Naive thymus-derived CD4-positive, alpha-beta T cell (primary cell): ENCODE measurements around the gene CCDC83. TPM values are rescaled to one million over a fixed set of nuclear protein-coding genes. Genes with fewer than 3 reads are reported as not detected.

ENCODE experiments used
- ATAC-seq: fragments of 150-1000 bp; cut with Tn5 transposase; 2 replicates; pipeline ENCODE4 v1.10.0; 2021; ENCODE audit warnings: mild to moderate bottlenecking, moderate library complexity
- CTCF ChIA-PET: fragments of 350-600 bp; sonication (Branson Sonifier 250); formaldehyde crosslinking; loops from one replicate; lab custom pipeline; 2021; ENCODE audit warnings: antibody characterized with exemption; lab: Charles Lee
- POLR2A ChIA-PET: fragments of 350-600 bp; sonication (Branson Sonifier 250); formaldehyde crosslinking; loops from one replicate; lab custom pipeline; 2021; ENCODE audit warnings: antibody characterized with exemption, inconsistent platforms; lab: Charles Lee
- DNase-seq, 9 donors: peaks; one replicate each; pipeline versions ENCODE4 v3.0.0 to v3.0.0-alpha.2; 2020 to 2022; ENCODE audit warnings: mixed read lengths in 1 of 9
- H3K27ac ChIP-seq: one replicate; pipeline ENCODE4 v1.7.0; 2013; ENCODE audit warnings: mild to moderate bottlenecking, low read depth, low read length, moderate library complexity
- H3K27me3 ChIP-seq, 2 donors: one replicate each; pipeline ENCODE4 v1.7.0; 2013; ENCODE audit warnings: low read length in 2 of 2, mild to moderate bottlenecking in 2 of 2, moderate library complexity in 2 of 2; ENCODE audit not compliant: control insufficient read depth in 2 of 2, insufficient read depth in 2 of 2
- H3K36me3 ChIP-seq, 3 experiments: 1 replicate in 2 of 3; 2 replicates in 1 of 3; pipeline ENCODE4 v1.7.0; 2013; ENCODE audit warnings: low read length in 3 of 3, mild to moderate bottlenecking in 3 of 3, moderate library complexity in 1 of 3; ENCODE audit not compliant: insufficient read depth in 3 of 3, control insufficient read depth in 2 of 3
- H3K4me1 ChIP-seq, 2 donors: one replicate each; pipeline ENCODE4 v1.7.0; 2013; ENCODE audit warnings: low read length in 2 of 2, mild to moderate bottlenecking in 2 of 2, moderate library complexity in 1 of 2; ENCODE audit not compliant: control insufficient read depth in 2 of 2, insufficient read depth in 2 of 2
- H3K4me3 ChIP-seq: 2 replicates; pipeline ENCODE4 v1.7.0; 2013; ENCODE audit warnings: mild to moderate bottlenecking, low read length
- H3K9me3 ChIP-seq, 3 experiments: 1 replicate in 2 of 3; 2 replicates in 1 of 3; pipeline ENCODE4 v1.7.0; 2013; ENCODE audit warnings: low read length in 3 of 3; ENCODE audit not compliant: control insufficient read depth in 2 of 3
- H3K27ac Mint-ChIP-seq, 9 donors: one replicate each; pipeline ENCODE4 v1.8.0; 2020 to 2022; ENCODE audit warnings: mixed read lengths in 9 of 9, mild to moderate bottlenecking in 8 of 9, moderate library complexity in 5 of 9, inconsistent platforms in 2 of 9
- H3K27me3 Mint-ChIP-seq, 5 donors: one replicate each; pipeline ENCODE4 v1.8.0; 2021 to 2022; ENCODE audit warnings: mixed read lengths in 5 of 5, mild to moderate bottlenecking in 1 of 5
- H3K36me3 Mint-ChIP-seq, 5 donors: one replicate each; pipeline ENCODE4 v1.8.0; 2020 to 2022; ENCODE audit warnings: mixed read lengths in 5 of 5, mild to moderate bottlenecking in 3 of 5, inconsistent platforms in 1 of 5
- H3K4me1 Mint-ChIP-seq, 7 donors: one replicate each; pipeline ENCODE4 v1.8.0; 2020 to 2022; ENCODE audit warnings: mixed read lengths in 7 of 7, mild to moderate bottlenecking in 3 of 7, inconsistent platforms in 1 of 7
- H3K4me3 Mint-ChIP-seq, 10 donors: one replicate each; pipeline ENCODE4 v1.8.0; 2020 to 2022; ENCODE audit warnings: mild to moderate bottlenecking in 10 of 10, mixed read lengths in 10 of 10, moderate library complexity in 6 of 10, inconsistent platforms in 2 of 10
- H3K9me3 Mint-ChIP-seq, 11 donors: one replicate each; pipeline ENCODE4 v1.8.0; 2020 to 2022; ENCODE audit warnings: mixed read lengths in 11 of 11, mild to moderate bottlenecking in 4 of 11, inconsistent platforms in 1 of 11, moderate library complexity in 1 of 11
- intact Hi-C, 2 donors: fragments of 100-400 bp; cut with micrococcal nuclease; formaldehyde crosslinking; loops; one replicate each; pipeline ENCODE4 v1.15.1; 2023
- polyA plus RNA-seq, 2 donors: library from polyadenylated mRNA; unstranded; fragments of 300-500 nt; fragmentation: Illumina TruSeq; gene quantifications; one replicate each; pipeline ENCODE4 v1.2.3, GENCODE V29; 2021
- total RNA-seq, 6 experiments: library from RNA in 5 of 6; stranded (reverse) in 5 of 6; gene quantifications; 1 replicate in 5 of 6; 2 replicates in 1 of 6; pipeline ENCODE4 v1.2.3 and lab custom pipeline; 2021 to 2026

The CCDC83 gene
- total and polyA plus RNA-seq, 7 experiments from 2014 or later: not detected

DNA sequence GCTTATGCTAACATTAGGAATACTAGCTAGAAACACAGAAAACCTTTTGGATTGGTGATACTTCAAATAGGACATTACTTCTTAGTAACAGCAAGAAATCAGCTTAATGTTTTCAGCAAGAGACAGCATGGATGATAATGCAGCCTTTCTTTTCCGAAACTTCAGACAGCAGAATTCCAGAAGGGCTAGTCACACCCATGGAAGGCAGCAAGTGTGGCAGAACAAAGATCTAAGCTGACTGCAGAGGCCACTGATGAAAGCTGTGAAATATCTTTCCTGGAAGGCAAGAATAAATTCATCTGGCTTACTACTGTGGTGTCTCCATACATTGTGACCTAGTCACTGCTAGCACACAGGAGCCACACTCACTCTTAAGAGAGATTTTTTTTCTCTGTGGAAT is 100.3 kb downstream of the CCDC83 start:
- POLR2A ChIA-PET: interaction anchor here (0.7 kb wide), 1 partner anchor 300 kb away, joined by 3 read pairs; no protein-coding TSS in a partner anchor
- H3K27ac Mint-ChIP-seq: peak overlapping the region in 2 of 9 donors; percentile 13 to 40
- H3K36me3 ChIP-seq: peaks cover 0 to 50% (median 7%) of the 10 kb centered on the region in 3 experiments

DNA sequence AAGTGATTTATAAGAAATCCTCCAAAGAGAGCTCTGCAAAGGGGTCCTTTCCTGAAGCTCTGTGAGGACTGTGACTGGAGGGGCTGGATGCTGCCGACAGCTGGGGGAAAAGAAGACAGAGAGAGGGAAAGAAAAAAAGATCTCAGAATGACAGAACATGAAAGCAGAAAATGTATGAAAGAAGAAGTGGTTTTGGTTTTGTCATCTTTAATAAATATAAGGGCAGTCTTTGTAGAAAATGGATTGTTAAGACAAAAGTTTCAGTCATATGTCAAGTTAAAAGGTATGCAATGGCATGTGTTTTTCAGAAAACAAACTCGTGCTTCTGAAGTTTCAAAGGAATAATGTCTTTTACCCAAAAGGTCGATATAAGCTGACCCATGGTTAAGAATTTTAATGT is 105.5 kb downstream of the CCDC83 start:
- DNase-seq (no peak), ATAC-seq (no peak)
- Mint-ChIP-seq H3K4me3 (no peak overlapping the region), H3K27ac (peak overlapping the region in 6 of 9 donors; percentile 3 to 72 (median 12)), H3K4me1 (peaks cover 0 to 7% (median 0%) of the 10 kb centered on the region in 7 donors), H3K9me3 (peaks cover 0 to 2% (median 0%) of the 10 kb centered on the region in 11 donors), H3K36me3 (peaks cover 4 to 84% (median 71%) of the 10 kb centered on the region in 5 donors), H3K27me3 (no peaks in the 10 kb centered on the region)
- H3K36me3 ChIP-seq: peaks cover 0 to 63% (median 7%) of the 10 kb centered on the region in 3 experiments
- no peaks in the 10 kb centered on the region for H3K4me1 ChIP-seq
- H3K4me3 ChIP-seq: no peak overlapping the region
- H3K27me3 ChIP-seq: no peaks in the 10 kb centered on the region
- CTCF ChIA-PET: no interaction called here
- H3K9me3 ChIP-seq: no peaks in the 10 kb centered on the region
- no peak overlapping the region for H3K27ac ChIP-seq
- intact Hi-C loops: no loop called here
- POLR2A ChIA-PET: no interaction called here

More for the DNA sequence above, 100.3 kb downstream of the CCDC83 start:
- H3K9me3 ChIP-seq: peaks cover 0 to 21% (median 0%) of the 10 kb centered on the region in 3 experiments
- intact Hi-C loops: no loop called here
- H3K27me3 Mint-ChIP-seq: no peaks in the 10 kb centered on the region
- no peak overlapping the region for H3K4me3 ChIP-seq
- H3K4me1 ChIP-seq: no peaks in the 10 kb centered on the region
- H3K4me3 Mint-ChIP-seq: no peak overlapping the region
- H3K27me3 ChIP-seq: no peaks in the 10 kb centered on the region
- ATAC-seq: no peak
- H3K36me3 Mint-ChIP-seq: peaks cover 17 to 75% (median 70%) of the 10 kb centered on the region in 5 donors
- no peak overlapping the region for H3K27ac ChIP-seq
- no peak for DNase-seq
- H3K9me3 Mint-ChIP-seq: peaks cover 11 to 46% (median 18%) of the 10 kb centered on the region in 11 donors
- peaks cover 0 to 6% (median 0%) of the 10 kb centered on the region in 7 donors for H3K4me1 Mint-ChIP-seq
- CTCF ChIA-PET: interaction anchor here (0.7 kb wide), 2 partner anchors 14 to 197 kb away, joined by 3 to 4 read pairs; no protein-coding TSS in a partner anchor

DNA sequence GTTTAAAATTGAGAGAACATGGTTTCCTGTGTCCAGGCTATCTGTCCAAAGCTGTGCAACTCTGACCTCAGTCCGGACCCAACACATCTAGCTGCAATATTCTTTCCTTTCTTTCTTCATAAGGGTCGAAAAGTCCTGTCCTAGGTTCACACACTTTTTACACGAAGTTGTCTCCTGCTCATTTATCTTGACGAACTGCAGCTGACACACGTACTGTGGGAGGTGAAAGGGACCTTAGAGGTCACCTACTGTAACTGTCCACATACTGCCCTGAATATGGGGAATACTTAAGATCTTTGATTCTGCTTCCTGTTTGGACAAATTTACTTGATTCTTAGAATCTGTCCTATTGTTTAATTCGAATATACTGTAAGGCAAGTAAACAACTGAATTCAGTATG is 105.9 kb downstream of the CCDC83 start:
- ChIA-PET CTCF (no interaction called here), POLR2A (no interaction called here)
- Histone ChIP-seq H3K36me3 (peaks cover 0 to 61% (median 7%) of the 10 kb centered on the region in 3 experiments), H3K27me3 (no peaks in the 10 kb centered on the region), H3K9me3 (no peaks in the 10 kb centered on the region), H3K27ac (no peak overlapping the region), H3K4me1 (no peaks in the 10 kb centered on the region), H3K4me3 (no peak overlapping the region)
- ATAC-seq: no peak
- peak overlapping the region in 1 of 9 donors; percentile 43 for H3K27ac Mint-ChIP-seq
- H3K4me1 Mint-ChIP-seq: peaks cover 0 to 7% (median 0%) of the 10 kb centered on the region in 7 donors
- no peak overlapping the region for H3K4me3 Mint-ChIP-seq
- DNase-seq: no peak
- no peaks in the 10 kb centered on the region for H3K9me3 Mint-ChIP-seq
- peaks cover 4 to 80% (median 66%) of the 10 kb centered on the region in 5 donors for H3K36me3 Mint-ChIP-seq
- intact Hi-C loops: no loop called here
- no peaks in the 10 kb centered on the region for H3K27me3 Mint-ChIP-seq

DNA sequence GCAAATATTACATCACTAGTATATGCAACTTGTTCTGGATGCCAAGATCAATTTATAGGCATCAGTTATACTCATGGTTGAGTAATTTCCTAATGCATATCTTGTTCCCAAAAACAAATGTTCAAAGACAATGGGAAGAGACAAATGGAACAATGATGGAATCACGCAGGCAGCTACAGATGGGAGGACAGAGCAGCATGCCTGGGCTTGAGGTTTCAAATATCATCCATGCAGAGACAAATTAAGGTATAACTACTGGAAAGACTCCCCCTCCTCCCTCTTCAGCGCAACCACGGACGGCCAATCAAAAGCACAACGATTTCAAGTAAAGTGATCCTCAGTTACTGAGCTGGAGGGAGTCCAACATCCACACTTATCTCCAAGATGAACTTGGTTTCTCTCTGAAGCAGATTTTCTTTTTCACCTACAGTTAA is 106.8 kb downstream of the CCDC83 start:
- Histone ChIP-seq H3K9me3 (no peaks in the 10 kb centered on the region), H3K27ac (no peak overlapping the region), H3K27me3 (no peaks in the 10 kb centered on the region), H3K4me3 (no peak overlapping the region), H3K4me1 (no peaks in the 10 kb centered on the region), H3K36me3 (peaks cover 3 to 61% (median 4%) of the 10 kb centered on the region in 3 experiments)
- DNase-seq: no peak
- H3K27me3 Mint-ChIP-seq: no peaks in the 10 kb centered on the region
- H3K27ac Mint-ChIP-seq: peak overlapping the region in 4 of 9 donors; percentile 54 to 81 (median 56)
- no peak for ATAC-seq
- H3K4me3 Mint-ChIP-seq: no peak overlapping the region
- intact Hi-C loops: no loop called here
- peaks cover 4 to 76% (median 59%) of the 10 kb centered on the region in 5 donors for H3K36me3 Mint-ChIP-seq
- CTCF ChIA-PET: interaction anchor here (0.5 kb wide), 1 partner anchor 267 kb away, joined by 3 read pairs; no protein-coding TSS in a partner anchor
- H3K9me3 Mint-ChIP-seq: no peaks in the 10 kb centered on the region
- H3K4me1 Mint-ChIP-seq: peaks cover 0 to 7% (median 0%) of the 10 kb centered on the region in 7 donors
- POLR2A ChIA-PET: no interaction called here

DNA sequence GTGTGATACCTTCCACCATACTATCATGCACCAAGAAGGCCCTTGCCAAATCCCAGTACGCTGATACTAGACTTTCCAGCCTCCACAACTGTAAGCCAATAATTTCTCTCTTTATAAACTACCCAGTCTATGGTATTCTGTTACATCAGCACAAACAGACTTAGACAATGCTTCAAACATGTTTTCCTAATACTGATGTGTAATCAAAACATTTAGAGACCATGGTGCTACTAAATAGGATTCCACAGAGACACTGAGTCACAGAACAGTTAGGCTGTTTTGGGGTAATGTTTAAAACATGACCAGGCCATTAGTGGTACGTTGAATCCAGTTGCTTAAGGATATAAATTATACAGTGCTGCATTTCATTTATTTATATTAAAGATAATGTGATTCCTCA is 110.0 kb downstream of the CCDC83 start:
- ATAC-seq (no peak), DNase-seq (no peak)
- Histone ChIP-seq H3K9me3 (no peaks in the 10 kb centered on the region), H3K4me3 (no peak overlapping the region), H3K27ac (no peak overlapping the region), H3K27me3 (no peaks in the 10 kb centered on the region), H3K4me1 (no peaks in the 10 kb centered on the region), H3K36me3 (peaks cover 0 to 53% (median 9%) of the 10 kb centered on the region in 3 experiments)
- POLR2A ChIA-PET: interaction anchor here (0.6 kb wide), 1 partner anchor 790 kb away, joined by 3 read pairs; no protein-coding TSS in a partner anchor
- Mint-ChIP-seq H3K4me3 (no peak overlapping the region), H3K27me3 (no peaks in the 10 kb centered on the region), H3K27ac (peak overlapping the region in 3 of 9 donors; percentile 7 to 44 (median 17)), H3K36me3 (peaks cover 0 to 69% (median 52%) of the 10 kb centered on the region in 5 donors), H3K4me1 (peaks cover 10 to 19% (median 13%) of the 10 kb centered on the region in 7 donors), H3K9me3 (no peaks in the 10 kb centered on the region)
- intact Hi-C loops: no loop called here
- CTCF ChIA-PET: no interaction called here

DNA sequence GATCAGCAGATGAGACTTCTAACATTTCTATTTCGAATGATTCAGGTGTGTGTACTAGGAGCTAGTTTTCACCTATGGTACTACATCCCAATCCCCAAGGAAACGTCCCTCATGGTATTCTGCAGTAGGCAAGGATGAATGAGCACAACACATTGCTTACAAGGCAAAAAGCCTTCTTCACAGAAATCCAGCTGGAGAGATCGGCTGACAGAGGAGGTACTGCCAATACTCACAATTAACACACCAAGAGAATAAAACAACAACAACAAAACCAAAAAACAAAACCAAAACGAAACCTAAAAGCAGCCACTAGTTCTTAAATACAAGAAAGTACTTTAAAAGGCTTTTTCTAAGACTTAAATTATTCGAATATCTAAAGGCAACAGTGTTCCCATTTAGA is 112.3 kb downstream of the CCDC83 start:
- CTCF ChIA-PET: no interaction called here
- POLR2A ChIA-PET: no interaction called here
- H3K9me3 Mint-ChIP-seq: peaks cover 0 to 3% (median 0%) of the 10 kb centered on the region in 11 donors
- no peak overlapping the region for H3K4me3 Mint-ChIP-seq
- peaks cover 0 to 69% (median 49%) of the 10 kb centered on the region in 5 donors for H3K36me3 Mint-ChIP-seq
- H3K9me3 ChIP-seq: no peaks in the 10 kb centered on the region
- H3K27ac Mint-ChIP-seq: peak overlapping the region in 5 of 9 donors; percentile 16 to 81 (median 43)
- H3K4me1 ChIP-seq: no peaks in the 10 kb centered on the region
- no peaks in the 10 kb centered on the region for H3K27me3 ChIP-seq
- H3K36me3 ChIP-seq: peaks cover 0 to 57% (median 9%) of the 10 kb centered on the region in 3 experiments
- intact Hi-C loops: no loop called here
- H3K4me1 Mint-ChIP-seq: peaks cover 10 to 19% (median 15%) of the 10 kb centered on the region in 7 donors
- H3K27ac ChIP-seq: no peak overlapping the region
- H3K27me3 Mint-ChIP-seq: no peaks in the 10 kb centered on the region
- DNase-seq (no peak), ATAC-seq (no peak)
- H3K4me3 ChIP-seq: no peak overlapping the region
